ENCODE results near the gene NSD1. TPM values are rescaled to one million over a fixed set of nuclear protein-coding genes. Genes with fewer than 3 reads are reported as not detected.
A peak's percentile ranks its signal among the peaks of the same experiment; 100 is the strongest.

Gene NSD1
- total and polyA plus RNA-seq, 9 of the 15 experiments (the other 6 are each of a cell fraction or from before 2014, with no cell fraction given), result 3.8 to 51.0 (median 24.7) TPM

DNA sequence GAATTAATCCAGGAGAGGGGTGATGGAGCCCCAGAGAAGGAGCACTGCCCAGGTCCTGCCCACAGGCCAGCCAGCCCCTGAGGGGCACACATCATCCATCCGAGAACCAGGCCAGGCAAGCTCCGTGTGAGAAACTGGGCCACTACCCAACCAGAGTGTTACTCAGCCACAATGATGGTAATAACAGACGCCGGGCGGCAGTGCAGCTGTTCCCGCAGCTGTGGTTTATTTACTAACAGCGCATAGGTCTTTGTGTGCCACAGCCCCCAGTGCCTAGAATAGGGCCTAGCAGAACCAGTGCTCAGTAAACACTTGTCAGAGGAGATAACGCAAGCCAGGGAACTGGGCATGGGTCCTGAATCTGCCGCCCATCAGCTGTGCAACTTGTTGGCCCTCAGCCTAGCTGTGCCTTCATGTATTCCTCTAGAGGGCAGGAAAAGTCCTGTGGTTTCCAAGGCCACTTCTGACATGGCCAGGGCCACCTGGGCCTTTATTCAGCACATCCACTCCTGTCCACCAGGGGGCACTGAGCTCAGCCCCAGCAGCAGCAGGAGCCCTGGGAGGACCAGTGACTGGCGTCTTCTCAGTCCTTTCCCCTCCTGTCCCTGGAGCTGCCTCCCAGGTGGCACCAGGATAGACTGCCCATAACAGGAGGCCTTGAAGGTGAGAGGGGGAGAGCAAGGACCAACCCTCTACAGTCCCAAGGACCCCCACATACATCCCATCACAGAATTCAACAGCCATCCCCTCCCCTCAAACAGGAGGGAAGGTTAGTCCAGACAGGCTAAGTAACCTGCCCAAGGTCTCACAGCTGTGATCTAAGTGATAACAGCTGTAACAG is 176.0 kb downstream of the NSD1 start (continued):
- TF ChIP-seq, protein P1, sequence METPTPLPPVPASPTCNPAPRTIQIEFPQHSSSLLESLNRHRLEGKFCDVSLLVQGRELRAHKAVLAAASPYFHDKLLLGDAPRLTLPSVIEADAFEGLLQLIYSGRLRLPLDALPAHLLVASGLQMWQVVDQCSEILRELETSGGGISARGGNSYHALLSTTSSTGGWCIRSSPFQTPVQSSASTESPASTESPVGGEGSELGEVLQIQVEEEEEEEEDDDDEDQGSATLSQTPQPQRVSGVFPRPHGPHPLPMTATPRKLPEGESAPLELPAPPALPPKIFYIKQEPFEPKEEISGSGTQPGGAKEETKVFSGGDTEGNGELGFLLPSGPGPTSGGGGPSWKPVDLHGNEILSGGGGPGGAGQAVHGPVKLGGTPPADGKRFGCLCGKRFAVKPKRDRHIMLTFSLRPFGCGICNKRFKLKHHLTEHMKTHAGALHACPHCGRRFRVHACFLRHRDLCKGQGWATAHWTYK (CRISPR knock-in tag; IDR thresholded peaks at IDR 0.05), result no peak
- TF ChIP-seq KDM1A (IDR thresholded peaks at IDR 0.05), result no peak
- TF ChIP-seq ELF4 (CRISPR knock-in tag; IDR thresholded peaks at IDR 0.05), result no peak
- TF ChIP-seq, protein P2, sequence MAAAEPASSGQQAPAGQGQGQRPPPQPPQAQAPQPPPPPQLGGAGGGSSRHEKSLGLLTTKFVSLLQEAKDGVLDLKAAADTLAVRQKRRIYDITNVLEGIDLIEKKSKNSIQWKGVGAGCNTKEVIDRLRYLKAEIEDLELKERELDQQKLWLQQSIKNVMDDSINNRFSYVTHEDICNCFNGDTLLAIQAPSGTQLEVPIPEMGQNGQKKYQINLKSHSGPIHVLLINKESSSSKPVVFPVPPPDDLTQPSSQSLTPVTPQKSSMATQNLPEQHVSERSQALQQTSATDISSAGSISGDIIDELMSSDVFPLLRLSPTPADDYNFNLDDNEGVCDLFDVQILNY (CRISPR knock-in tag; IDR thresholded peaks at IDR 0.05), result no peak
- TF ChIP-seq HMGN3 (IDR thresholded peaks at IDR 0.05; ENCODE audit: borderline replicate concordance, extremely low read depth, insufficient read length, low read depth, low read length), result no peak
- no peak for TF ChIP-seq PTBP1 (IDR thresholded peaks at IDR 0.05; ENCODE audit: low read depth, low read length)
- no peak for TF ChIP-seq ZNF217 (CRISPR knock-in tag; IDR thresholded peaks at IDR 0.05)
- TF ChIP-seq ZNF311 (CRISPR knock-in tag; IDR thresholded peaks at IDR 0.05), result no peak
- TF ChIP-seq C11orf30 (IDR thresholded peaks at IDR 0.05; ENCODE audit: low read depth), result no peak
- peak; percentile 77 for TF ChIP-seq CBFB (CRISPR knock-in tag; IDR thresholded peaks at IDR 0.05)
- no peak for TF ChIP-seq HDAC8 (tag; IDR thresholded peaks at IDR 0.05)
- TF ChIP-seq, protein P3, sequence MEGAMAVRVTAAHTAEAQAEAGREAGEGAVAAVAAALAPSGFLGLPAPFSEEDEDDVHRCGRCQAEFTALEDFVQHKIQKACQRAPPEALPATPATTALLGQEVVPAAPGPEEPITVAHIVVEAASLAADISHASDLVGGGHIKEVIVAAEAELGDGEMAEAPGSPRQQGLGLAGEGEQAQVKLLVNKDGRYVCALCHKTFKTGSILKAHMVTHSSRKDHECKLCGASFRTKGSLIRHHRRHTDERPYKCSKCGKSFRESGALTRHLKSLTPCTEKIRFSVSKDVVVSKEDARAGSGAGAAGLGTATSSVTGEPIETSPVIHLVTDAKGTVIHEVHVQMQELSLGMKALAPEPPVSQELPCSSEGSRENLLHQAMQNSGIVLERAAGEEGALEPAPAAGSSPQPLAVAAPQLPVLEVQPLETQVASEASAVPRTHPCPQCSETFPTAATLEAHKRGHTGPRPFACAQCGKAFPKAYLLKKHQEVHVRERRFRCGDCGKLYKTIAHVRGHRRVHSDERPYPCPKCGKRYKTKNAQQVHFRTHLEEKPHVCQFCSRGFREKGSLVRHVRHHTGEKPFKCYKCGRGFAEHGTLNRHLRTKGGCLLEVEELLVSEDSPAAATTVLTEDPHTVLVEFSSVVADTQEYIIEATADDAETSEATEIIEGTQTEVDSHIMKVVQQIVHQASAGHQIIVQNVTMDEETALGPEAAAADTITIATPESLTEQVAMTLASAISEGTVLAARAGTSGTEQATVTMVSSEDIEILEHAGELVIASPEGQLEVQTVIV (CRISPR knock-in tag; IDR thresholded peaks at IDR 0.05; ENCODE audit: borderline replicate concordance), result no peak
- TF ChIP-seq MYC (IDR thresholded peaks at IDR 0.05; ENCODE audit: low read depth, low read length), result no peak
- TF ChIP-seq MYC (CRISPR knock-in tag; IDR thresholded peaks at IDR 0.05; ENCODE audit: borderline replicate concordance, low read depth), result no peak
- no peak for TF ChIP-seq ZNF175 (CRISPR knock-in tag; IDR thresholded peaks at IDR 0.05; ENCODE audit: low read depth)
- no peak for TF ChIP-seq NR1H2 (CRISPR knock-in tag; IDR thresholded peaks at IDR 0.05)
- TF ChIP-seq ZNF561 (CRISPR knock-in tag; conservative IDR thresholded peaks at IDR 0.05), result no peak
- TF ChIP-seq, protein P4, sequence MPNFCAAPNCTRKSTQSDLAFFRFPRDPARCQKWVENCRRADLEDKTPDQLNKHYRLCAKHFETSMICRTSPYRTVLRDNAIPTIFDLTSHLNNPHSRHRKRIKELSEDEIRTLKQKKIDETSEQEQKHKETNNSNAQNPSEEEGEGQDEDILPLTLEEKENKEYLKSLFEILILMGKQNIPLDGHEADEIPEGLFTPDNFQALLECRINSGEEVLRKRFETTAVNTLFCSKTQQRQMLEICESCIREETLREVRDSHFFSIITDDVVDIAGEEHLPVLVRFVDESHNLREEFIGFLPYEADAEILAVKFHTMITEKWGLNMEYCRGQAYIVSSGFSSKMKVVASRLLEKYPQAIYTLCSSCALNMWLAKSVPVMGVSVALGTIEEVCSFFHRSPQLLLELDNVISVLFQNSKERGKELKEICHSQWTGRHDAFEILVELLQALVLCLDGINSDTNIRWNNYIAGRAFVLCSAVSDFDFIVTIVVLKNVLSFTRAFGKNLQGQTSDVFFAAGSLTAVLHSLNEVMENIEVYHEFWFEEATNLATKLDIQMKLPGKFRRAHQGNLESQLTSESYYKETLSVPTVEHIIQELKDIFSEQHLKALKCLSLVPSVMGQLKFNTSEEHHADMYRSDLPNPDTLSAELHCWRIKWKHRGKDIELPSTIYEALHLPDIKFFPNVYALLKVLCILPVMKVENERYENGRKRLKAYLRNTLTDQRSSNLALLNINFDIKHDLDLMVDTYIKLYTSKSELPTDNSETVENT (CRISPR knock-in tag; IDR thresholded peaks at IDR 0.05), result no peak
- peak; percentile 21; the same call in 1 of the 2 replicates for TF ChIP-seq SP1 (CRISPR knock-in tag; IDR thresholded peaks at IDR 0.05)
- TF ChIP-seq ZNF77 (CRISPR knock-in tag; IDR thresholded peaks at IDR 0.05), result no peak
- no peak for TF ChIP-seq ZNF589 (CRISPR knock-in tag; IDR thresholded peaks at IDR 0.05; ENCODE audit: low read depth)
- TF ChIP-seq RBM34 (IDR thresholded peaks at IDR 0.05; ENCODE audit: borderline replicate concordance, insufficient read depth, low read length), result no peak

Measured in K562 (cell line).